T-helper 9 cell (primary cell): ENCODE measurements around the gene TEKT2.

Experiments
- DNase-seq: peaks from one replicate; pipeline ENCODE4 v3.0.0-alpha.2; 2020

TEKT2 gene

DNA sequence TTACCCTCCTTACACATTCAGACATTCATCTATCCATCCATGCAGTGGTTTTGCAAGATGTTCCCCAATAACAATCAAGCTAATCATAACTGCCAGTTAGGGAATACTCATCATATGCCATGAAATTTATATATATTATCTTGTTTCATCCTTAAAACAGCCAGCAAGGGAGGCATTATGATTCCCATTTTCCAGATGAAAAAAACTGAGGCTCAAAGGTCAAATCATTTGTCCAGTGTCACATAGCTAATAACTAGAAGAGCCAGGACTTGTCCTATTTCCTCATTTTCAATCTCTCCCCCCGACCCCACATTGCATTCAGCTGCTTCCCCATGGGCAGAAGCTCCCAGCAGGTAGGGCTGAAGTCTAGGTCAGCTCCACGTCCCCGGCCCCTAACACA is 48.1 kb downstream of the TEKT2 start:
- no peak for DNase-seq

DNA sequence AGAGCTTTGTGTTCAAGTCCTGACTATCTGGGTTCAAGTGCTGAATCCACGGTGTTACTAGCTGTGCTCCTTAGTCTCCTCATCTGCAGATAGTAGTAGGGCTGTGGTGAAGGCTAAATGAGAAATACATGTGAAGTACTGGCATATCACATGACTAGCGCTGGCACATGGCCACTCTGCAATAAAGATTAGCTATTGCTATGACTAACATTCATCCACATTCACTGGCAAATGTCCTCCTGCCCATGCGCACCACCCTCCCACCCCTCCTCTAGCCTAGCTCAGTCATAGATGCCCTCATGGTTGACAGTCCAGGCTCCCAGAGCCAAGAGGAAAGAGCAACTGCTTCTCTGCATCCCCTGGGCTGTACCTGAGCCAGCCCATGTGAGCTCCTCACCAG is 49.6 kb downstream of the TEKT2 start:
- no peak for DNase-seq

DNA sequence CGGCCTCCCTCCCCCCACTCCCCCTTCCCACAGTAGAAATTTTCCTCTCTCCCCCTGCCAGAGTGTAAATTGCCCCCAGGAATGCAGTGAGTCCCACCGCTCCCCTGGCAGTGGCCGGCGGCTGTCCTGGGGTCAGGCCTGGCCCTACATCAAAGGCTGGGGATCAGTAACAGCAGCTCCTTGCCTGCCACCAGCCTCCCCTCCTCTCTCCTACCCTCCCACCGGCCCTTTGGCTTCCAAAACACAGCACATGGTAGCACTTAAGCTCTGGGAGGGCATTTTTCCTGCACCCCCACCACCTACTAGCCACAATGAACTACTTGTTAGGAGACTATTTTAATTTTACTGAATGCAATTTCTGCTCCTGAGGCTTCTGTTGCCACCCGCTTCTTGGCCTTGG is 50.1 kb downstream of the TEKT2 start:
- DNase-seq = no peak

DNA sequence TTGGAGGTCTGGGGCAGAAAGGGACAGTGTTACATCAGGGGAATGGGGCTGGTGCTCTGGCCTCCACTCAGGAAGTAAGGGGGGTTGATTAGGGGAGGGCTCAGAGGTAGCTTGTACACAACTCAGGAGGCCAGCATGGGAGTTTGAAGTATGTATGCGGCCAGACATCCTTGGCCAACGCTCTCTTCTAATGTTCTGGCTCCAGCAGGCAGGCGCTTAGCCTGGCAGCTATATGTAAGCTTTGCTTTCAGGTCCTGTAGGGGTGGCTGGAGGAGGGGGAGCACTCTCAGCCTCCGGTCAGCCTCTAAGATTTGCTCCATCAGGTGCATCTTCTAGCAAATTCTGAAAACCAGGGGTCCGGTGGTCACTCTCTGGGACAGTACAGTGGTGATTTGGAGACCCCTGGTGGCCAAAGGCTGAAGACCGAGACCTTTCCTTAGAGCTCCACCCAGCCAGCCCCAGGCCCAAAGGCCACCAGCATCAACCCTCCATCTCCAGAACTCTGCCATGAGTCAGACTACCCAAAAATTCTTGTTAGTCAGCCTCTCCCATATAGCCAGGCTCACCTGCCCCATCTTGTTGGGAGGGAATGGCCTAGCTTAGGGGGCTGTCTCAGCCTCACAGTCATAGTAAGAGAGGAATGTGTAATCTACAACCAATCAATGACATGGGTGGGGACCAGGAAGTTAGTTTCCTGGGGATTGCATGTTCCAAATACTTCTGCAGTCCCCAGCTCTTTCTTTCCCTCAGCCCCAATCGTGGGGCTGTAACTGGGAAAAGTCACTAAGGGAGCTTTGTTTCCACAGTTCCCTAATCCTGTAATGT is 50.8 kb downstream of the TEKT2 start:
- no peak for DNase-seq

DNA sequence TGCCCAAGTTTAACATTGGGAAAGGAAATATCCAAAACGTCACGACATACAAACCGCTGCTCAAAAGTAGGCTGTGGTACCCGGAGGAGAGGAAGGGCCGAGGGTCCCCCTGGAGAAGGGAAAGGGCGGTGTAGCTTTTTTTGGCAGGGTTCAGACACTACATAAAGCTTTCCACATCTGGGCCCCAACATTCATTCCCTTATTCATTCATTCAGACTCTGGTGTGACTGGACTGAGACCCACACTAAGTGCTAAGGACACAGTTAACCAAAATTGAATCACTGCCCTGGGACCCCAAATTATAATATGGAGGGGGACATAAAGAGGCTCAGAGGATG is 51.4 kb downstream of the TEKT2 start:
- DNase-seq = no peak

DNA sequence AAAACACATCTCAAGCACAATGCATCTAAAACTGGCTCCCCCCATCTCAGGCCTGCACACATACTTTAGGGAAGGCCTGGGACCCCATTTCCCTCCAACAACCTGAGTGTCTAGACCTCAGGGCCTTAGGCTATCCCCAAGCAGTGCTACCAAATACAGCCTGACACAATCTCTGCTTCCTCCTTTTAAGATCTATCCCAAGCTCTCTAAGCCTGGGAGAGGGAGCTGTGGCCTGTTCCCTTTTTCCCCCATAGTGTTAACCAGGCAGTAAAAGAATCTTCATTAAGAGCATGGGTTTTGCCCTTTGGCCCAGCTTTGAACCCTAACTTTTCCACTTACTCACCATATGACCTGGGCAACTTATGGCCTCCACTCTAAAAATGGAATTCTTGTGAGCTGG is 51.9 kb downstream of the TEKT2 start:
- DNase-seq = no peak

DNA sequence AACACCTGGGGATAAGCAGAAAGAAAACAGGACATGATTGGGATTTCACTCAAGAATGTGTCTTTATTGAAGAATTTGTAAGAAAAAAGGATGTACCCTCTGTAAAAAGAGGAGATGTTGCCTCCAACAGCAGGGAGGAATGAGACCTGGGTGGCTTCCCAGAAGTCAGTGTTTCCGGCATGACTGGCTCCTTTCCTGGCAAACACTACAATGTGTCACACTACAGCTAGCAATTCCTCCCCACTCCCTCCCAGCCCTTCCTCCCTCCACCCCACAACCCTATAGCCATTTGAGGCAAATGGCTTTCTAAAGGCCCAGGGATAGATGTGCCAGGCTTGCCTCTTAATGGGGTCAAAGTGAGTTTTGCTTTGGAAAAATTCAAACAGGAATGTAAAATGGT is 52.6 kb downstream of the TEKT2 start:
- no peak for DNase-seq

DNA sequence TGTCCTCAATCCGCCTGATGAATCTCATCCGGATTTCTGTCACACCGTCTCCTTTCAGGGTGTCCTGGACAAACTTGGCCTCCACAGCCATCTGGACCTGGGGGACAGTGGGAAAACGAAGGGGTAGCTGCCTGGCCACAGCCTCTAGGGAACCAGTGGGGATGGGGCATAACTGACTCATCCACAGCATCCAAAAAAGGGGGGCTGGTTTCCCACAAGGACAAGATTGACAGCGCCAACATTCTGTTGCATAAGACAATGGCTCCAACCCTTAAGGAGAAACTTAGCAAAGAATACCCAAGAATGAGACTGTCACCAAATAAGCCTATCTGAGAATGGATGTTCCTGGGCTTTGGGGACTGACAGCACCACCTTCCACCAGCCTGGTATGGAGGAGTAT is 53.3 kb downstream of the TEKT2 start:
- DNase-seq = no peak

DNA sequence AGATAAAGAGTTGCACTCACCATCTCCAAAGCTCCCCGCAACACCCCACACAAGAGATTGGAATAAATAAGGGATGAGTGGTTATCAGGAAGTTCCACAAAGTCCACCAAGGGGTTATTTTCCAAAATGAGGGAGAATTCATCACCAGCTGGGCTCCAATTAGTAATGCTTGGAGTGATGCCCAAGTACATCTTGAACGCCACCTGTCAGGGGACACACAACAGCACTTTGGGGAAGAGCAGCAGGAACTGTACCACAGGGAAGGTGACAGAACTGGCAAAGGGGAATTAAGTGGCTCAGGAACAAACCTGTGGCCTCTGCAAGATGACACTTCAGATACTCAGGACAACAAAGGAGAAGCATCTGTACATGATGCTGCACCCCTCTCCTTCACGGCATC is 53.9 kb downstream of the TEKT2 start:
- DNase-seq = no peak
